ENCODE measurements around the gene ST3GAL4.
A peak's percentile ranks its signal among the peaks of the same experiment; 100 is the strongest.

The ST3GAL4 gene

GRCh38 chr11:126431401-126432064, 76.0 kb downstream of the ST3GAL4 start:
- DNase-seq, result no peak

- no peak for DNase-seq
Observed at GRCh38 chr11:126432065-126432461, 76.6 kb downstream of the ST3GAL4 start.

GRCh38 chr11:126432525-126432924, 77.0 kb downstream of the ST3GAL4 start:
- DNase-seq, result no peak

GRCh38 chr11:126433244-126433846, 77.9 kb downstream of the ST3GAL4 start:
- no peak for DNase-seq

- no peak for DNase-seq
Observed at GRCh38 chr11:126433989-126434949, 78.8 kb downstream of the ST3GAL4 start.

GRCh38 chr11:126434950-126435335, 79.5 kb downstream of the ST3GAL4 start:
- DNase-seq, result no peak

- no peak for DNase-seq
Observed at GRCh38 chr11:126436209-126436755, 80.8 kb downstream of the ST3GAL4 start.

GRCh38 chr11:126437731-126438130, 82.2 kb downstream of the ST3GAL4 start:
- DNase-seq, result no peak

GRCh38 chr11:126438272-126438671, 82.8 kb downstream of the ST3GAL4 start:
- DNase-seq, result no peak

GRCh38 chr11:126438691-126439090, 83.2 kb downstream of the ST3GAL4 start:
- no peak for DNase-seq

- DNase-seq, result no peak
Observed at GRCh38 chr11:126440276-126440675, 84.8 kb downstream of the ST3GAL4 start.

GRCh38 chr11:126440792-126441514, 85.5 kb downstream of the ST3GAL4 start:
- DNase-seq, result peak; percentile 72

- DNase-seq, result no peak
Observed at GRCh38 chr11:126443120-126443519, 87.6 kb downstream of the ST3GAL4 start.

GRCh38 chr11:126444072-126444471, 88.6 kb downstream of the ST3GAL4 start:
- DNase-seq, result no peak

- DNase-seq, result no peak
Observed at GRCh38 chr11:126446581-126446980, 91.1 kb downstream of the ST3GAL4 start.

GRCh38 chr11:126450198-126450597, 94.7 kb downstream of the ST3GAL4 start:
- no peak for DNase-seq

- DNase-seq, result no peak
Observed at GRCh38 chr11:126450806-126451205, 95.3 kb downstream of the ST3GAL4 start.

- DNase-seq, result no peak
Observed at GRCh38 chr11:126451211-126451802, 95.8 kb downstream of the ST3GAL4 start.

- no peak for DNase-seq
Observed at GRCh38 chr11:126452241-126453101, 97.0 kb downstream of the ST3GAL4 start.

GRCh38 chr11:126456089-126456488, 100.6 kb downstream of the ST3GAL4 start:
- DNase-seq, result no peak

Measured in CD4-positive, alpha-beta T cell treated with Interleukin-17A for 1 hour (primary cell).